A549 (cell line): ENCODE results near the gene DLEU7. TPM values are rescaled to one million over a fixed set of nuclear protein-coding genes. Genes with fewer than 3 reads are reported as not detected.

Source experiments
- ATAC-seq, 2 experiments: fragments of 200-7000 bp in 1 of 2; fragments of >200 bp in 1 of 2; cut with Nextera tagmentation in 1 of 2; cut with Tn5 transposase in 1 of 2; 3 replicates each; pipeline versions ENCODE4 v1.8.0 to v1.9.1; 2018 to 2020; ENCODE audit warnings: mild to moderate bottlenecking in 1 of 2, moderate library complexity in 1 of 2
- CTCF ChIA-PET: fragments of 300-600 bp; sonication (Branson Sonifier 250); formaldehyde crosslinking; extraction: SDS; loops from one replicate; lab custom pipeline; 2021; ENCODE audit warnings: antibody characterized with exemption, inconsistent platforms; lab: Yijun Ruan, JAX
- POLR2A ChIA-PET: fragments of 350-600 bp; formaldehyde crosslinking; extraction: SDS; loops from one replicate; lab custom pipeline; 2021; ENCODE audit warnings: antibody characterized with exemption, inconsistent platforms; lab: Yijun Ruan, JAX
- DNase-seq, 2 experiments: peaks; one replicate each; pipeline versions ENCODE4 v3.0.0 to v3.0.0-alpha.2; 2011 to 2016; ENCODE audit warnings: low read depth in 1 of 2, low spot score in 1 of 2
- FAIRE-seq: peaks from 2 replicates; lab custom pipeline; 2011; peaks lifted over from hg19 to GRCh38; lab: Jason Lieb, UNC
- H3K27ac ChIP-seq, 2 experiments: fragments of >200 bp; sonication (Bioruptor Twin); formaldehyde crosslinking; 3 replicates each; pipeline ENCODE4 v1.5.1; 2016 to 2017
- H3K4me1 ChIP-seq: fragments of >200 bp; sonication (Bioruptor Twin); formaldehyde crosslinking; 3 replicates; pipeline ENCODE4 v1.6.1; 2016
- H3K4me2 ChIP-seq: fragments of >200 bp; sonication (Bioruptor Twin); formaldehyde crosslinking; 3 replicates; pipeline ENCODE4 v1.6.1; 2016
- H3K4me3 ChIP-seq: fragments of >200 bp; sonication (Bioruptor Twin); formaldehyde crosslinking; 3 replicates; pipeline ENCODE4 v1.5.1; 2016
- H3K9me3 ChIP-seq: fragments of >200 bp; sonication (Bioruptor Twin); formaldehyde crosslinking; 3 replicates; pipeline ENCODE4 v1.6.1; 2016
- CBX2 ChIP-seq: fragments of 200-600 bp; sonication (generic); IDR thresholded peaks from 2 replicates; pipeline ENCODE4 v1.6.1; 2016; ENCODE audit warnings: low read depth, mild to moderate bottlenecking, borderline replicate concordance
- CBX8 ChIP-seq: fragments of 200-600 bp; sonication (generic); IDR thresholded peaks from 2 replicates; pipeline ENCODE4 v1.6.1; 2016
- CEBPB ChIP-seq, 2 experiments: fragments of >200 bp in 1 of 2; sonication (Bioruptor Twin) in 1 of 2; formaldehyde crosslinking in 1 of 2; IDR thresholded peaks; 2 replicates each; pipeline ENCODE4 v1.6.1; 2012 to 2016
- CHD4 ChIP-seq: fragments of 200-600 bp; sonication (generic); IDR thresholded peaks from 2 replicates; pipeline ENCODE4 v1.6.1; 2016; ENCODE audit warnings: antibody characterized with exemption, mild to moderate bottlenecking, borderline replicate concordance
- EHF ChIP-seq: fragments of 250-450 bp; sonication (Bioruptor Pico); IDR thresholded peaks from 2 replicates; pipeline ENCODE4 v1.5.0; 2020; ENCODE audit warnings: mild to moderate bottlenecking
- EHMT2 ChIP-seq: fragments of 200-600 bp; sonication (generic); IDR thresholded peaks from 2 replicates; pipeline ENCODE4 v1.6.1; 2016; ENCODE audit warnings: antibody characterized with exemption, low read depth, mild to moderate bottlenecking, moderate library complexity
- ESRRA ChIP-seq: fragments of 150-350 bp; IDR thresholded peaks from 2 replicates; pipeline ENCODE4 v1.6.1; 2014; ENCODE audit warnings: mild to moderate bottlenecking, low read length, borderline replicate concordance
- FOSL2 ChIP-seq, 2 experiments: fragments of 450-650 bp in 1 of 2; fragments of >200 bp in 1 of 2; sonication (Bioruptor Twin) in 1 of 2; formaldehyde crosslinking; IDR thresholded peaks; 2 replicates each; pipeline versions ENCODE4 v1.5.0 to v1.6.1; 2016 to 2020; ENCODE audit warnings: mild to moderate bottlenecking in 1 of 2, moderate library complexity in 1 of 2
- HEYL ChIP-seq: fragments of 250-450 bp; sonication (Bioruptor Pico); IDR thresholded peaks from 2 replicates; pipeline ENCODE4 v1.8.0; 2021; ENCODE audit warnings: mild to moderate bottlenecking, moderate library complexity
- HOXA7 ChIP-seq: fragments of 250-450 bp; sonication (Bioruptor Pico); IDR thresholded peaks from 2 replicates; pipeline ENCODE4 v1.5.0; 2020; ENCODE audit warnings: mild to moderate bottlenecking, moderate library complexity
- JUNB ChIP-seq: fragments of >200 bp; sonication (Bioruptor Twin); formaldehyde crosslinking; IDR thresholded peaks from 2 replicates; pipeline ENCODE4 v1.6.1; 2016
- KDM5A ChIP-seq: fragments of 200-600 bp; sonication (generic); IDR thresholded peaks from 2 replicates; pipeline ENCODE4 v1.6.1; 2016; ENCODE audit warnings: antibody characterized with exemption, mild to moderate bottlenecking
- MAFK ChIP-seq: fragments of 450-650 bp; IDR thresholded peaks from 2 replicates; pipeline ENCODE4 v1.6.1; 2014; ENCODE audit not compliant: partially characterized antibody
- POLR2A ChIP-seq: IDR thresholded peaks from 2 replicates; pipeline ENCODE4 v1.6.1; 2012; ENCODE audit warnings: mild to moderate bottlenecking, low read length
- RARB ChIP-seq: fragments of 250-450 bp; sonication (Bioruptor Pico); IDR thresholded peaks from 2 replicates; pipeline ENCODE4 v1.8.0; 2021; ENCODE audit warnings: mild to moderate bottlenecking, moderate library complexity
- RNF2 ChIP-seq: fragments of 200-600 bp; sonication (generic); IDR thresholded peaks from 2 replicates; pipeline ENCODE4 v1.6.1; 2016; ENCODE audit warnings: low read depth, mild to moderate bottlenecking, antibody characterized with exemption, moderate library complexity, borderline replicate concordance
- SREBF2 ChIP-seq: fragments of 450-650 bp; IDR thresholded peaks from 2 replicates; pipeline ENCODE4 v1.6.1; 2014; ENCODE audit warnings: mild to moderate bottlenecking, moderate library complexity
- TFCP2L1 ChIP-seq: fragments of 250-450 bp; sonication (Bioruptor Pico); IDR thresholded peaks from 2 replicates; pipeline ENCODE4 v1.5.0; 2021; ENCODE audit warnings: mild to moderate bottlenecking
- TP53 ChIP-seq: fragments of 250-450 bp; sonication (Bioruptor Pico); IDR thresholded peaks from 2 replicates; pipeline ENCODE4 v1.5.0; 2021; ENCODE audit warnings: mild to moderate bottlenecking, moderate library complexity
- WGBS: methylation state at CpG from one replicate; pipeline ENCODE4 v1.1.6; 2017; ENCODE audit errors: missing lambda C conversion rate; 5-methylcytosine and 5-hydroxymethylcytosine counted together
- polyA plus RNA-seq, 4 experiments: library from polyadenylated mRNA; depleted of rRNA in 3 of 4; stranded (reverse); fragments of >200 nt; fragmentation: RNase III in 1 of 4; extraction: RNeasy Plus Mini Kit Qiagen cat#74134 plus additional on column Dnase treatment in 1 of 4; gene quantifications; 2 replicates in 3 of 4; 3 replicates in 1 of 4; pipeline ENCODE4 v1.2.3, GENCODE V29; 2011 to 2017
- TF ChIP-seq, protein P1 (sequence below): fragments of 250-450 bp; sonication (Bioruptor Pico); IDR thresholded peaks from 2 replicates; pipeline ENCODE4 v1.5.0; 2021; ENCODE audit warnings: mild to moderate bottlenecking, moderate library complexity, borderline replicate concordance
- TF ChIP-seq, protein P2 (sequence below): IDR thresholded peaks from 2 replicates; pipeline ENCODE4 v1.6.1; 2012; ENCODE audit warnings: low read depth, borderline replicate concordance
- TF ChIP-seq, protein P3 (sequence below): fragments of >200 bp; sonication (Bioruptor Twin); formaldehyde crosslinking; IDR thresholded peaks from 2 replicates; pipeline ENCODE4 v1.6.1; 2016

DLEU7 gene
- polyA plus RNA-seq, 2 of the 4 experiments (the other 2 are of a cell fraction): not detected

DNA sequence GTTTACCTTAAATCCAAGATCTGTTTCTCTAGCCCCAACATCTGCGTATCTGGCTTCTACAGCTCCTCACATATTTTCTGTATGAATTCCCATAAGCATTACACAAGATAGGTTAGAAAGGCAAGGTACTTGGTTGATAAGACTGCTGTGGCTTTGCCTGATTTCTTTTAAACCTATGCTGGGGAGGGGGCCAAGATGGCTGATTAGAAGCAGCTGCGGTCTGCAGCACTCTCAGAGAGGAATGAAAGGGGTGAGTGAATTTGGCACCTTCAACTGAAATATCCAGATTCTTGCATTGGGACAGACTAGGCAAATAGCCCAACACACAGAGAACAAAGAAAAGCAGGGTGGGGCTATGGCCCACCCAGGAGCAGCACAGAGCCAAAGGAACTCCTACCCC is 12.2 kb upstream of the DLEU7 start:
- ChIA-PET POLR2A (no interaction called here), CTCF (no interaction called here)
- Histone ChIP-seq H3K4me3 (no peak overlapping the region), H3K27ac (no peak overlapping the region), H3K4me1 (no peaks in the 10 kb centered on the region), H3K9me3 (no peaks in the 10 kb centered on the region; the same call in 2 of the 3 replicates), H3K4me2 (no peak overlapping the region)
- TF ChIP-seq POLR2A (no peak), CBX8 (no peak), KDM5A (no peak), TFCP2L1 (no peak), HEYL (CRISPR knock-in tag) (no peak), CHD4 (no peak), SREBF2 (no peak), ESRRA (no peak)
- TF ChIP-seq, protein P1, sequence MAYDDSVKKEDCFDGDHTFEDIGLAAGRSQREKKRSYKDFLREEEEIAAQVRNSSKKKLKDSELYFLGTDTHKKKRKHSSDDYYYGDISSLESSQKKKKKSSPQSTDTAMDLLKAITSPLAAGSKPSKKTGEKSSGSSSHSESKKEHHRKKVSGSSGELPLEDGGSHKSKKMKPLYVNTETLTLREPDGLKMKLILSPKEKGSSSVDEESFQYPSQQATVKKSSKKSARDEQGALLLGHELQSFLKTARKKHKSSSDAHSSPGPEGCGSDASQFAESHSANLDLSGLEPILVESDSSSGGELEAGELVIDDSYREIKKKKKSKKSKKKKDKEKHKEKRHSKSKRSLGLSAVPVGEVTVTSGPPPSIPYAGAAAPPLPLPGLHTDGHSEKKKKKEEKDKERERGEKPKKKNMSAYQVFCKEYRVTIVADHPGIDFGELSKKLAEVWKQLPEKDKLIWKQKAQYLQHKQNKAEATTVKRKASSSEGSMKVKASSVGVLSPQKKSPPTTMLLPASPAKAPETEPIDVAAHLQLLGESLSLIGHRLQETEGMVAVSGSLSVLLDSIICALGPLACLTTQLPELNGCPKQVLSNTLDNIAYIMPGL (CRISPR knock-in tag): no peak
- TF ChIP-seq, protein P2, sequence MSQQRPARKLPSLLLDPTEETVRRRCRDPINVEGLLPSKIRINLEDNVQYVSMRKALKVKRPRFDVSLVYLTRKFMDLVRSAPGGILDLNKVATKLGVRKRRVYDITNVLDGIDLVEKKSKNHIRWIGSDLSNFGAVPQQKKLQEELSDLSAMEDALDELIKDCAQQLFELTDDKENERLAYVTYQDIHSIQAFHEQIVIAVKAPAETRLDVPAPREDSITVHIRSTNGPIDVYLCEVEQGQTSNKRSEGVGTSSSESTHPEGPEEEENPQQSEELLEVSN: no peak
- TF ChIP-seq, protein P3, sequence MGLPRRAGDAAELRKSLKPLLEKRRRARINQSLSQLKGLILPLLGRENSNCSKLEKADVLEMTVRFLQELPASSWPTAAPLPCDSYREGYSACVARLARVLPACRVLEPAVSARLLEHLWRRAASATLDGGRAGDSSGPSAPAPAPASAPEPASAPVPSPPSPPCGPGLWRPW: no peak
- 5% methylated on average over 2 of the region's 2 CpGs for WGBS
- FAIRE-seq (no peak), ATAC-seq (no peak), DNase-seq (no peak)

DNA sequence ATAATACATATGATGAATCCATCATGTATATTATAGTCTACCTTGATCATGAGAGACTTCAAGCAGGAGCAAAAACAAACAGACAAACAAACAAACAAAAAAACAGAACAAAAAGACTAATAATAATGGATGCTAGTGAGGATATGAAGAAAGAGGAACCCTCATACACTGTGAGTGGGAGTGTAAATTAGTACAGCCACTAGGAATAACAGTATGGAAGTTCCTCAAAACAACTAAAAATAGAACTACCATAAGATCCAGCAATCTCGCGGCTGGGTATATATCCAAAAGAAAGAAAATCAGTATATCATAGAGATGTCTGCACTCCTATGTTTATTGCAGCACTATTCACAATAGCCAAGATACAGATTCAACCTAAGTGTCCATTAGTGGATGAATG is 7.0 kb upstream of the DLEU7 start:
- H3K27ac ChIP-seq: no peak overlapping the region
- no peak for FAIRE-seq
- 20% methylated on average over 2 of the region's 2 CpGs for WGBS
- no peak for DNase-seq
- H3K4me2 ChIP-seq: no peak overlapping the region
- no peaks in the 10 kb centered on the region for H3K9me3 ChIP-seq
- no peak for ATAC-seq
- no peaks in the 10 kb centered on the region for H3K4me1 ChIP-seq
- POLR2A ChIA-PET: no interaction called here
- CTCF ChIA-PET: no interaction called here
- H3K4me3 ChIP-seq: no peak overlapping the region
- TF ChIP-seq CEBPB (IDR thresholded peaks at IDR 0.05): no peak
- TF ChIP-seq TFCP2L1: no peak
- no peak for TF ChIP-seq JUNB
- TF ChIP-seq, protein P1 (CRISPR knock-in tag): no peak
- TF ChIP-seq CBX2: no peak
- TF ChIP-seq EHF (CRISPR knock-in tag): no peak
- no peak for TF ChIP-seq HEYL (CRISPR knock-in tag)
- no peak for TF ChIP-seq POLR2A
- TF ChIP-seq TP53 (CRISPR knock-in tag): no peak
- no peak for TF ChIP-seq FOSL2 (IDR thresholded peaks at IDR 0.05)
- TF ChIP-seq FOSL2 (CRISPR knock-in tag; IDR thresholded peaks at IDR 0.05): no peak
- TF ChIP-seq CHD4: no peak
- TF ChIP-seq RNF2: no peak
- no peak for TF ChIP-seq RARB
- no peak for TF ChIP-seq KDM5A
- no peak for TF ChIP-seq HOXA7 (CRISPR knock-in tag)
- no peak for TF ChIP-seq MAFK
- TF ChIP-seq EHMT2: no peak
